Activated T-cell treated with anti-CD3 and anti-CD28 coated beads, Interleukin-2, amount 50 U/mL, for 72 hours (primary cell): ENCODE data around the gene TSPAN3. TPM values are rescaled to one million over a fixed set of nuclear protein-coding genes. Genes with fewer than 3 reads are reported as not detected.
A peak's percentile ranks its signal among the peaks of the same experiment; 100 is the strongest.

Source experiments
- ATAC-seq, 2 donors: fragments of 150-1000 bp; cut with Tn5 transposase; replicated peaks in 1 of 2; 2 replicates each; pipeline ENCODE4 v1.10.0; 2021; ENCODE audit warnings: moderate library complexity in 2 of 2, mild to moderate bottlenecking in 1 of 2
- DNase-seq, 2 donors: peaks; one replicate each; pipeline ENCODE4 v3.0.0; 2021 to 2022; ENCODE audit warnings: mixed read lengths in 1 of 2
- H3K27ac Mint-ChIP-seq: one replicate; pipeline ENCODE4 v1.8.0; 2022; ENCODE audit warnings: mild to moderate bottlenecking, moderate library complexity, mixed read lengths
- H3K27me3 Mint-ChIP-seq: one replicate; pipeline ENCODE4 v1.8.0; 2022; ENCODE audit warnings: low read depth, mixed read lengths
- H3K36me3 Mint-ChIP-seq, 2 donors: one replicate each; pipeline ENCODE4 v1.8.0; 2022; ENCODE audit warnings: mixed read lengths in 2 of 2, mild to moderate bottlenecking in 1 of 2; ENCODE audit not compliant: insufficient read depth in 2 of 2
- H3K4me1 Mint-ChIP-seq: one replicate; pipeline ENCODE4 v1.8.0; 2022; ENCODE audit warnings: low read depth, mixed read lengths
- H3K4me3 Mint-ChIP-seq, 2 donors: one replicate each; pipeline ENCODE4 v1.8.0; 2022; ENCODE audit warnings: mild to moderate bottlenecking in 2 of 2, mixed read lengths in 2 of 2, moderate library complexity in 2 of 2
- H3K9me3 Mint-ChIP-seq, 2 donors: one replicate each; pipeline ENCODE4 v1.8.0; 2022; ENCODE audit warnings: mixed read lengths in 2 of 2
- total RNA-seq, 2 donors: library from RNA; stranded (reverse); gene quantifications; one replicate each; pipeline ENCODE4 v1.2.3, GENCODE V29; 2022

The TSPAN3 gene
- total RNA-seq, 2 donors from 2014 or later = 30.4 to 36.4 TPM

- Mint-ChIP-seq H3K4me1 (no peaks in the 10 kb centered on the region), H3K27ac (no peak overlapping the region), H3K36me3 (peaks cover 13 to 17% of the 10 kb centered on the region in 2 donors), H3K9me3 (peaks cover 0 to 5% of the 10 kb centered on the region in 2 donors), H3K4me3 (no peak overlapping the region), H3K27me3 (no peaks in the 10 kb centered on the region)
- DNase-seq = no peak
- no peak for ATAC-seq
Observed at GRCh38 chr15:77042245-77042919, 28.5 kb downstream of the TSPAN3 start.

DNA sequence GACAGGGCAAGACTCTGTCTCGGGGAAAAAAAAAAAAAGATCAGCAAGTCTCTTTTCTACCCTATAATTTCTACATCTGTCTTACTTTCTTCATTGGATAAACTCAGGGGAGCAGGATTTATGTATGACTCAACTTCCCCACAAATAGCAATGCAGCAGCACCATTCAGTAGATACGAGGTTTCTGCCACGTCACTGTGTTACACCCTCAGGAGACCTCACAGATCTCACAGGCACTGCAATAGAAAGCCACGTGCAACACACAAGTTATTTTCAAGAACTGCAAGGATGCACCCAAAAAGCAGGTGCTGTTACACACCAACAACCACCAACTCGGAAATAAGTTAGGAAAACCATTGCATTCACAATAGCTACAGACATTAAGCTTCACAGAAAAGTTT is 30.2 kb downstream of the TSPAN3 start:
- DNase-seq (no peak), ATAC-seq (peak; percentile 33 to 44)
- Mint-ChIP-seq H3K4me3 (no peak overlapping the region), H3K36me3 (peaks cover 16 to 28% of the 10 kb centered on the region in 2 donors), H3K27me3 (no peaks in the 10 kb centered on the region), H3K9me3 (peaks cover 0 to 7% of the 10 kb centered on the region in 2 donors), H3K27ac (peak overlapping the region; percentile 29), H3K4me1 (peaks cover 3% of the 10 kb centered on the region)

DNA sequence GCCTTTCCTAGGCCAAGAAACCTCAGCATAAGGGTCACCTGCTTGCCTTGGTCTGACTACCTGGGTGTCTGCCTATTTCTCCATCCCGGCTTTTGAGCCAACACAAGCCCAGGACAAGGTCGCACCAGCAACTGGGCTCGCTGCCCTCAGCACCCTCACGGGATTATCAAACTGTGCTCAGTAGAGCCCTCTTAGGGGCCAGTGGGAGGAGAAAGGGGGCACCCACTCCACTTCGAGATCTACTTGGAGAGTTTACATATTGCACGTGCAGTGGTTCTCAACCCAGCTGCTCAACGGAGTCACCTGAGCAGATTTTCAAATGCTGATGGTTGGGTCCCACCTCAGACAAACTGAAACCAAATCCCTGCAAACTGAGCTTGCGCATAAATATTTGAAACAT is 31.1 kb downstream of the TSPAN3 start:
- H3K4me1 Mint-ChIP-seq = peaks cover 3% of the 10 kb centered on the region
- H3K4me3 Mint-ChIP-seq = no peak overlapping the region
- ATAC-seq (no peak), DNase-seq (no peak)
- H3K9me3 Mint-ChIP-seq = peaks cover 0 to 7% of the 10 kb centered on the region in 2 donors
- peaks cover 12 to 24% of the 10 kb centered on the region in 2 donors for H3K36me3 Mint-ChIP-seq
- H3K27ac Mint-ChIP-seq = no peak overlapping the region
- no peaks in the 10 kb centered on the region for H3K27me3 Mint-ChIP-seq

DNA sequence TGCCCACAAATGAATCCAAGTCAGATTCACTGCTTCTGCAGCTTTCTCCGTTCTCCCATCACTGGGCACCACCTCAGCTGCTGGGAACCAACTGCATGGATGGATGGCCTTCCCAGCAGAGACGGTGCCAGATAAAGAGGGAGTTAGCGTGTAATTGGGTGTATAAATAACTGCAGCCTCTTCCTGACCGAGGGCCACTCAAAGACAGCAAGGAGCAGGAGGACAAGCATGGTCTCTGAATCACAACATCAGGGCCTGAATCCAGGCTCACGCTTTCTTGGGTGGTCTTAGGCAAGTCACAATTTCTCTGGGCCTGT is 31.7 kb downstream of the TSPAN3 start:
- DNase-seq = no peak
- Mint-ChIP-seq H3K4me3 (no peak overlapping the region), H3K27me3 (no peaks in the 10 kb centered on the region), H3K36me3 (peaks cover 12 to 27% of the 10 kb centered on the region in 2 donors), H3K4me1 (peaks cover 3% of the 10 kb centered on the region), H3K9me3 (peaks cover 0 to 7% of the 10 kb centered on the region in 2 donors), H3K27ac (no peak overlapping the region)
- ATAC-seq = no peak

- DNase-seq (no peak), ATAC-seq (peak; percentile 37 to 60)
- peak overlapping the region; percentile 68 for H3K27ac Mint-ChIP-seq
- no peak overlapping the region for H3K4me3 Mint-ChIP-seq
- peaks cover 13 to 27% of the 10 kb centered on the region in 2 donors for H3K36me3 Mint-ChIP-seq
- H3K4me1 Mint-ChIP-seq = peaks cover 3% of the 10 kb centered on the region
- peaks cover 0 to 7% of the 10 kb centered on the region in 2 donors for H3K9me3 Mint-ChIP-seq
- no peaks in the 10 kb centered on the region for H3K27me3 Mint-ChIP-seq
Observed at GRCh38 chr15:77038312-77039216, 32.3 kb downstream of the TSPAN3 start.

GRCh38 chr15:77037388-77038209 is 33.3 kb downstream of the TSPAN3 start:
- peaks cover 3% of the 10 kb centered on the region for H3K4me1 Mint-ChIP-seq
- H3K36me3 Mint-ChIP-seq = peaks cover 13 to 25% of the 10 kb centered on the region in 2 donors
- peak overlapping the region; percentile 92 for H3K27ac Mint-ChIP-seq
- no peak for DNase-seq
- no peak for ATAC-seq
- no peaks in the 10 kb centered on the region for H3K27me3 Mint-ChIP-seq
- peaks cover 0 to 7% of the 10 kb centered on the region in 2 donors for H3K9me3 Mint-ChIP-seq
- H3K4me3 Mint-ChIP-seq = no peak overlapping the region

DNA sequence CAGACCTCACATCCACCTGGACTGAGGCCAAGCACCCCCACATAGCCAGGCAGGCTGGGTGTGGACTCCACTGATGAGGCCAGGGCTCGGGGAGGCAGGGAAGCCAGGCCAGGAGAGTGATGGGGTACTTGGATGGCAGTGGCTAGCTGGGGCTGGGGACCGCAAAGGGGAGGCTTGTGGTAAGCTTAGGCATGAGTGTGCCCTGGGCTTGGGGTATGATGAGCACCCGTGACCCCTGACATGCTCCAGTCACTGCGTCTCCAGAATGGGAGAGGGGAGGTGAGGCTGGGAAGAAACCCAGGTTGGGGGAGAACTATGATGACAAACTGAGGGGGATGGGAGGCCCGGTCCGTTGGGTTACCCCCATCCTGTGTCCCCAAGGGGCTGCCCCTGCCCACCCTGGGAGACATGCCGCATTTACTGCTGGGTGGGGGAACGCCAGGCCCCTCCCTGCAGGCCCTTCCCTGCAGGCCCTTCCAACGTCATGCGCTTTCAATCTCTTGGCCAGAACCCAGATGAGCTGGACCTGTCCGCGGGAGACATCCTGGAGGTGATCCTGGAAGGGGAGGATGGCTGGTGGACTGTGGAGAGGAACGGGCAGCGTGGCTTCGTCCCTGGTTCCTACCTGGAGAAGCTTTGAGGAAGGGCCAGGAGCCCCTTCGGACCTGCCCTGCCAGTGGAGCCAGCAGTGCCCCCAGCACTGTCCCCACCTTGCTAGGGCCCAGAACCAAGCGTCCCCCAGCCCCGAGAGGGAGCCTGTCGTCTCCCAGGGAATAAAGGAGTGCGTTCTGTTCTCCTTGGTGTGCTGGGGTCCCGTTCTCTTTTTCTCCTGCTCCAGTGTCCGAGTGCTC is 34.1 kb downstream of the TSPAN3 start:
- no peaks in the 10 kb centered on the region for H3K27me3 Mint-ChIP-seq
- no peak overlapping the region for H3K4me3 Mint-ChIP-seq
- no peak for ATAC-seq
- peaks cover 13 to 25% of the 10 kb centered on the region in 2 donors for H3K36me3 Mint-ChIP-seq
- peaks cover 0 to 7% of the 10 kb centered on the region in 2 donors for H3K9me3 Mint-ChIP-seq
- DNase-seq = no peak
- peaks cover 3% of the 10 kb centered on the region for H3K4me1 Mint-ChIP-seq
- H3K27ac Mint-ChIP-seq = peak overlapping the region; percentile 92

DNA sequence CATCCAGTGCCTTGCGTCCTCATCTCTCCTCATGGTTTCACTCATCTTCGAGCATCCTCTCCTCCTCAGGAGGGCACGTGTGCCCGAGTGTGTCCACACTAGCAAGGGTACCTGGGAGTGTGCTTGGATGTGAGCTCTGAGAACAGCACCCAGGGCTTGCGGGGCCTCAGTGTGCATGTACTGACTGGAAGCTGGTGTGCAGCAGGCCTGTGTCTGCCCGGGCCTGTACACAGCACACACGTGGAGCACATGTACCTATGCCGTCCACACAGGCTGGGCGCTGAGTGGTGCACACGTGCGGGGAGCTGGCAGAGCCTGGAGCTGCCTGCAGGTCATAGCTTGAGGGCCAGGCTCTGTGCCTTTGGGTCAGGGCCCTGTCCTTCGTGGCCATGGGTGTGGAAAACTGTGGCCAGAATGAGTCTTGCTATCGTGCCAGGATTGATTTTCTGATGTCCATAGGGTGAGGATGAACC is 34.9 kb downstream of the TSPAN3 start:
- Mint-ChIP-seq H3K27me3 (no peaks in the 10 kb centered on the region), H3K9me3 (peaks cover 0 to 7% of the 10 kb centered on the region in 2 donors), H3K4me3 (no peak overlapping the region), H3K27ac (peak overlapping the region; percentile 13), H3K36me3 (peaks cover 13 to 25% of the 10 kb centered on the region in 2 donors), H3K4me1 (peaks cover 3% of the 10 kb centered on the region)
- no peak for ATAC-seq
- no peak for DNase-seq

DNA sequence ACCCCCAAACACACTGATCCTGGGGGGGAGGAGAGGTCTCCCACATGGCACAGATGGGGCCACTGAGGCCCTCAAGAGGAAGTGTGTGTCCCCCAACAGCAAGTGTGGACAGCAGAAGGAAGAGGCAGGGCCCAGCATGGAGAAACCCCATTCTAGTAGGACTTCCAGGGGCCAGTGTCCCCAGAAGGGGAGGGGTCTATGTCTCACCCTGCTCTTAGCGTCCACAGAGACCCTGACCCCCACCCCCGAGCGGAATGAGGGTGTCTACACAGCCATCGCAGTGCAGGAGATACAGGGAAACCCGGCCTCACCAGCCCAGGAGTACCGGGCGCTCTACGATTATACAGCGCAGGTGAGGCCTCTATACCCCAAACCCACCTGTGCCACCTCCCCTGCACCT is 35.3 kb downstream of the TSPAN3 start:
- peaks cover 0 to 7% of the 10 kb centered on the region in 2 donors for H3K9me3 Mint-ChIP-seq
- H3K27me3 Mint-ChIP-seq = no peaks in the 10 kb centered on the region
- H3K36me3 Mint-ChIP-seq = peaks cover 10 to 23% of the 10 kb centered on the region in 2 donors
- DNase-seq (no peak), ATAC-seq (no peak)
- no peak overlapping the region for H3K27ac Mint-ChIP-seq
- H3K4me3 Mint-ChIP-seq = no peak overlapping the region
- H3K4me1 Mint-ChIP-seq = peaks cover 3% of the 10 kb centered on the region

- peaks cover 3% of the 10 kb centered on the region for H3K4me1 Mint-ChIP-seq
- no peak overlapping the region for H3K4me3 Mint-ChIP-seq
- H3K9me3 Mint-ChIP-seq = peaks cover 0 to 7% of the 10 kb centered on the region in 2 donors
- peak; percentile 41 to 56 for DNase-seq
- H3K27me3 Mint-ChIP-seq = no peaks in the 10 kb centered on the region
- peak in 1 of 2 donors; percentile 22 for ATAC-seq
- H3K27ac Mint-ChIP-seq = peak overlapping the region; percentile 44
- peaks cover 10 to 22% of the 10 kb centered on the region in 2 donors for H3K36me3 Mint-ChIP-seq
Observed at GRCh38 chr15:77034695-77035489, 36.0 kb downstream of the TSPAN3 start.

DNA sequence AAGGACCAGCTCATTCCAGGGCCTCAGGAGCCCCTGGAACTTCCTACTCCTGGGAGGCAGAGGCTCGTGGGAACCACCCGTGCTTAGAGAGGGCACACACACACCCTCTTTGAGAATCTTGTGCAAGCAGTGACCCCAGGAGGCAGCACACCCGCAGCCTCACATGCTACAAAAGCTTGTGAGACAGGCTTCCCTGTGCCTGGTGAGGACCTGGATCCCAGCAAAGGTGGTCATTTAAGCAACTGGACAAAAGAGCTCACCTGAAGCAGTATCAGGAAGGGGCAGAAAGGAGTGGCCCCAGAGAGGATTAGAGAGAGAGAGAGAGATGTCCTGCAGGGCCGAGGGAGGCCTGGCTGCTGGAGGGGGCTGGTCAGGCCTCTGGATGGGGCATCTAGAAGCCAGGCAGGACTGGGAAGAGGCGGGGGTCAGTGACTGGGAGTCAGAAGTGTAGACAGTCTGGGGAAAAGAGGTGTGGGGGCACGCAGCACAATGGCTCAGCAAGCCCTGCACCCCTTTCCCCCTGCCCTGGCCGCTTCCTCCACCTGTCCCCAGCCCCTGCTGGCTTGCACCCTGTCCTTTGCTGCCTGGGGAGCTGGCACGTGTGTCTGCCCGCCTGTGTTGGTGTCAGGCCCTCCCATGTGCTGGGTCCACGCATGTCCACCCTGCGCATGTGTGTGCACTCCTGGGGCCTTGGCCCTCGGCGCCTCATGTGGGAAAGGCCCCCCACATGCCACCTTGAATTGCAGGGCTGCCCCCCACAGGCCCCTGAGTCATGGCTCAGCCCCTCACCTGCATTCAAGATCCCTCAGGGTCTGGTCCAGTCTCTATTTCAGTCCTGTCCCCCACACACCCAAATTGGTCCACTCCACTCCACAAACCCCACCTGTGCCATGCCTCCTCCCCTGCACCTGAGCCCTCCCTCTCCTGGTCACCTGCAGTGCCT is 36.9 kb downstream of the TSPAN3 start:
- Mint-ChIP-seq H3K27me3 (no peaks in the 10 kb centered on the region), H3K9me3 (peaks cover 0 to 7% of the 10 kb centered on the region in 2 donors), H3K27ac (peak overlapping the region; percentile 70), H3K36me3 (peaks cover 11 to 22% of the 10 kb centered on the region in 2 donors), H3K4me3 (no peak overlapping the region), H3K4me1 (peaks cover 3% of the 10 kb centered on the region)
- ATAC-seq = no peak
- peak in 1 of 2 donors; percentile 0 for DNase-seq
